HG02571 (cell line): ENCODE results near the gene CGB8.
"Not testable (repeated sequence)": the region's sequence is repeated elsewhere in the genome, so short reads cannot be mapped to it uniquely, and the experiment has no call there.

Source experiments
- ATAC-seq: cut with Tn5 transposase; IDR thresholded peaks from one replicate; pipeline ENCODE4 v1.9.1; 2021; ENCODE audit warnings: mild to moderate bottlenecking, moderate library complexity; ENCODE audit not compliant: unreplicated experiment

The CGB8 gene

DNA sequence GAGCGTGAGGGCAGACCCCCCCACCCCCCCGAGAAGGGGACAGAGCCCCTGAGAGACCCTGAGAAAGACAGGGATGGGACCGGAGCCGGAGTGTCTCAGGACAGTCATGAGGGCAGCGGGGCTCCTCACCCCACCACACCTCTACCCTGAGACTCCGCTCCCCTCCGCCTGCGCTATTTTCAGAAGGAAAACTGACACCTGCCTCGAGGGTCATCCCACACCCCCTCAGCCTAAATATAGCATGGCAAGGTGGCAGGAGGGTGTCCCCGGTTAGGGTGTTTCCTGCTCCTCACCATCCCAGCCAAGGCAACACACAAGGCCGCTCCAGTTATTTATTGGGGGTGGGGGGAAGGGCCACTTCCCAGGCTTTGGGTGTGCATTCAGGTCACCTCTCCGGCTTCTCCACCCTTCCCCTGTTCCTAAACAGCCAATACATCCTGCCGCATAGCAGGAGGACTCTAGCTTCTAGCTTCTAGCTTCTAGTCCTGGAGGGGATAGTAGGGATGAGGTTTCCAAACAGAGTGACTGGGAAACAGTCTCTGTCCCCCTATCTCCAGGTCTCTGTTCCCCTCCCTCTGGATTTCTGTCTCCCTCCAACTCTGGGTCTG is 17.1 kb upstream of the CGB8 start:
- ATAC-seq, result no peak

DNA sequence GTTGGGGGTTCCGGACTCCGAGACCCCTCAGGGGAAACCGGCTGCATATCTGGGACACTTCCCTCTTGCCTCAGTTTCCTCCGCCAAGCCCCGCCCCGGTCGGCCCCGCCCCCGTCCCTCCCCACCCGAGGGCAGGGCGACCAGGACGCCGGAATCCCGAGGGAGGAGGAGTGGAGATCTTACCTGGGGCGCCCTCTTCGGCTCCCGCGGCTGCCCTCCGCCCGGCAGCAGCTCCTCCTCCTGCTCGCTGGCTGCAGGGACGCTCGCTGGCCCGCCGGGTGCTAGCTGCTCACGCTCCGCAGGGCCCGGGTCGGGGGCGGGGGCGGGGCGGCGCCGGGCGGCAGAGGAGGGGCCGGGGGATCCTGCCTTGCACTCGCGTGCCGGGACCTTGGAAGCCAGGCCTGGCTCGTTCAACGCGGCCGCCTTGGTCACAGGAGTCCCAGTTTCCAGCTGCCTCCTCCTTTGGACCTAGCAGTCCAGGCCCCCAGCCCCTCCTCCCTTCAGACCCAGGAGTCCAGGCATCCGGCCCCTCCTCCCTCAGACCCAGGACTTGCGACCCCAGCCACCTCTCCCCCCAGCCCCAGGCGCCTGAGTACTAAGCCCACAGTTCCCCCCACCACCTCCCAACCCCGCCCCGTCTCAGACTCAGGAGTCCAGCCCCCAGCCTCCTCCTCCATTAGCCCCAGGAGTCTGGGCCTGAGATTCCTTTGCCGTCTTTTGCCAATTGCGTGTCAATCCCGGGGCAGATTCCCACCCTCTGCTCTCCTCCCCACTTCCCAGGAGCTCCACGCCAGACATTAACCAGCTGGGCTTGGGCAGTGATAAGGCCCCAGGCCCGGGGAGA is 16.1 kb upstream of the CGB8 start, which contains the start of gene NTF4:
Gene NTF4, minus strand, starts transcription at position 51 of the 844 bp plus-strand sequence. CDS start 2,821 bp downstream, outside the sequence.
- no peak for ATAC-seq

DNA sequence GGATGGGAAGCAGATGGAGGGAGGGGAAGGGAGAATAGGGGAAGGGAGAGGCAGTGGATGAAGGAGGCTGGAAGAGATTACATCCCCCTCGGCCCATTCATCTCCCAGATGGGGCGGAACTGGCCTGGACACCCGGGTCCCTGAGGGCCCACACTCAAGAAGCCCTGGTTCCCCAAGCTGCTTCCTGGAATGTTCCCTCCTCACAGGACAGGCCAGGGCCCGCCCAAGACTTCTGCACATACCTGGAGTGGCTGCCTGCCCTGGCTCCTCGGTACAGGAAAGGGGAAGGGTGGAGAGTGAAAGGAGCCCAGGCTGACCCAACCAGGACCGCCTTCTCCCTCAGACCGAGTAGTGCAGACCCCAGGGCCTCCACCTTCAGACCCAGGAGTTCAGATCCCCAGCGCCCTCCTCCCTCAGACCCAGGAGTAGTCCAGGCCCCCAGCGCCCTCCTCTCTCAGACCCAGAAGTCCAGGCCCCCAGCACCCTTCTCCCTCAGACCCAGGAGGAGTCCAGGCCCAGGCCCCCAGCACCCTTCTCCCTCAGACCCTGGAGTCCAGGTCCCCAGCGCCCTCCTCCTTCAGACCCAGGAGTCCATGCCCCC is 15.2 kb upstream of the CGB8 start:
- ATAC-seq, result no peak

DNA sequence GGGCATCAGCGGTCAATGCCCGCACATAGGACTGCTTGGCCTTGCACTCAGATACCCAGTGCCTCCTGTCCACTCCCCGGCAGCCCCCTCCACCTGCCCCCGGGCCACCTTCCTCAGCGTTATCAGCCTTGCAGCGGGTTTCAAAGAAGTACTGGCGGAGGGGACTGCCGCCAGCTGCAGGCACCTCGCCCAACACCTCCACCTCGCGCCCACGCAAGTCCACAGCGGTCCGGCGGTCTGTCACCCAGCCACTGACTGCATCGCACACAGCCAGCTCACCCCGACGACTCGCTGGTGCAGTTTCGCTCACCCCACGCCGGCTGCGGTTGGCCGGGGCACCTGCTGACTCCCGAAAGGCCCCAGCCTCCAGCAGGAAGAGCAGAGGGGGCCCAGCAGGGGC is 12.5 kb upstream of the CGB8 start:
- no peak for ATAC-seq

DNA sequence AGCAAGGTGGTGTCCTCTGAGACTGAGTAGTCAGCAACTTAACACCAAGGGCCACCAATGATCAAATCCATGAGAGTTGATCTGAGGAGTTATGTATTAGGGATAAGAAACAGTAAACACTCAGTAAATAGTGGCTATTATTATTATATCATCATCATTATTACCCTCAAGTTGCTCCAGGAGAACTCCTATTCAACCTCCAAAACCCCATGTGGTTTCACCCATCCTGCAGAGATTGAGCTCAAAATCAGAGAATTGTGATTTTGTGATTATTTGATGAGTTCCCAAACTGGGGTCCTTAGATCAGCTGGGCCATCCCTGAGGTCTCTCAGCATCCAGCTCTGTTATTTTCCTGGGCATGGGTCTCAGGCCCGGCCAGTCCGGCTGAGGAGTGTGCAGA is 12.1 kb upstream of the CGB8 start:
- no peak for ATAC-seq

DNA sequence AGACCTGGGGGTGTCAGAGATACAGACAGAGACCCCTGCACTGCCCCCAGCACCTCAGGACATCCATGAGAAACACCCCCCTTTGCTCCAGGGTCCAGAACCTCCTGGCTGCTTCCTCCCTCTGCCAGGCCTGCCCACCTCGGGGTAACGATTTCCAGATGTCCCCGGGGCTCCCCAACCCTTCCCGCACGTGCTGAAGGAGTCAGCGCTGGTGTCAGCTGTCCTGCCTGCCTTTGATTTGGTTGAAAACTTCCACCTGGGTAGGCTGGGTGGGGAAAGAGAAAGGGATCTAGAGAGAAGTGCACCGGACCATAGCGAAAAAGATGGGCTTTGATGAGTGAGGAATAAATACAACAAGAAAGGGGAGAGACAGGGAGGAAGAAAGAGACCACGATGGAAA is 10.1 kb upstream of the CGB8 start:
- no peak for ATAC-seq

DNA sequence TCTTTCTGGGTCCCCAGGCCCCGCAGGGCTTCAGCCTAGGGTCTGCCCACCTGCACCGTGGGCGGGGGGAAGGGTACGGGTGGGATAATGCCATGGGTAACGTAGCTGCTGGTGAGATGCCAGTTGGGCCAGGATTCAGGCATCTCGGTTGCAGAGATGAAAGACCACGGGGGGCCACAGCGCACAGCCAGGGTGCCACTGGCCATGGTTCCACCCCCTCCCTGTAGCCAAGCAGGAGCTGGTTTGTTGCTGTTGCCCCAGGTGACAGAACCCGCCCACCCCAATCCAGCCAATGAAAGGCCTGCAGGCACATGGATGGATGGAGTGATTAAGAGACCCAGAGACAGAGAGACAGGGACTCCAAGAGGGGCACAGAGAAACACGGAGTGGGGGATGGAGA is 9.7 kb upstream of the CGB8 start:
- ATAC-seq, result no peak

DNA sequence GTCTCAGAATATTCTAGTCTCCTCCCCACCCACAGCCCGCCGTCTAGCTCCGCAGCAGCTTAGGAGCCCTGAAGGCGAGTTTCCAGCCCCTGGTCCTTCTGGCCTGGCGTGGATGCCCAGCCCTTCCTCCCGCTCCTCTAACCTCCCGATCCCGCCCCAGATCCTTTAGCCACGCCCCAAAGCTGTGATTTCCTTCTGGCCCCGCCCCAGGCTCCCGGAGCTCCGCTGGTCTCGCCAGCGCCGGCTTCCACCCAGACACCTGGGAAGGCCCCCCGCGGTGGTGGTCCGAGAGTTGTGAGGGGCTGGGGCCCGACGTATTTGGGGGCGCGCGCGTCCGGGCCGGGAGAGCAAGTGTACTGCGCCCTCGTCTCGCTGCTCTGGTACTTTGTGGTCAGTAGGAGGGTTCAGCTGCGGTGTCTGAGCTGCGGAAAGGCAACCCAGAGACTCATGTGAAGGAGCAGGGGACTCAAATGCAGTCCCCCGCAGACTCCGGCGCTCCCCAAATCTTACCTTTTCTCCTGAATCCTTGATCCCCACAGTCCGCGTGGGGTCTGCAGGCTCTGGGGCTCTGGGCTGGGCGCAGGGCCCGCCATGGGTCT is 8.8 kb upstream of the CGB8 start, which contains the start of gene CGB7:
Gene CGB7, minus strand, starts transcription at position 114 of the 599 bp plus-strand sequence. CDS start 2,374 bp downstream, outside the sequence.
- no peak for ATAC-seq

DNA sequence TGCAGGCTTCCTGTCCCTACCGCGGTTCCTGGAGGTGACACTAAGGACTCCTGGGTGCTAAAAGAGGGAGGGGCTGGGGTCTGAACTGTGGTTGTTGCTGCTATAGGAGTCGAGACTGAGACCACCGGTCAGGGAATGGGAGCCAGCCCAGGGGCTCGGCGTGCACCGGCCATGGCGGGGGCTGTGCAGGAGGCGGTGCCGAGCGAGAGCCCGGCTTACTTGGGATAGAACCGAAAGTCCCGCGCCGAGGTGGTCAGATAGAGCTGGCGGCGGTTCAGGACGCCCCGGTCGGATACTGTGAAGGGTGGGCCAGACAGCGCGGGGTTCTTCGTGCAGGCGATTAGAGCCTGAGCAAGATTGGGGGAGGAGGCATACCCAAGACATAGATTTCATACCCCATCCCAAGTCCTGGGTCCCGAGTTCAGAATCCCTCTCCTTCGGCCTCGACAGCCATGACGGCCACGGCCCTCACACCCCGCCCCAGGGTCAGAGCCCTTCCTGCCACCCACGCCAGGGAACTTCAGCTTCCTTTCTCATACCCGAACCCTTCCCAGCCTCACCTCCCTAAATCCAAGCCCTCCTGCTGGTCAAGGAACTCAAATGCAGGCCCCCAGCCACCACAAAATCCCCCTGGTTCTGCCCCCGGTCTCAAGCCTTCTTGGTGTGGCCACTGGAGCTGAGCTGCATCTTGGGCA is 8.1 kb upstream of the CGB8 start:
- ATAC-seq, result not testable (repeated sequence)

DNA sequence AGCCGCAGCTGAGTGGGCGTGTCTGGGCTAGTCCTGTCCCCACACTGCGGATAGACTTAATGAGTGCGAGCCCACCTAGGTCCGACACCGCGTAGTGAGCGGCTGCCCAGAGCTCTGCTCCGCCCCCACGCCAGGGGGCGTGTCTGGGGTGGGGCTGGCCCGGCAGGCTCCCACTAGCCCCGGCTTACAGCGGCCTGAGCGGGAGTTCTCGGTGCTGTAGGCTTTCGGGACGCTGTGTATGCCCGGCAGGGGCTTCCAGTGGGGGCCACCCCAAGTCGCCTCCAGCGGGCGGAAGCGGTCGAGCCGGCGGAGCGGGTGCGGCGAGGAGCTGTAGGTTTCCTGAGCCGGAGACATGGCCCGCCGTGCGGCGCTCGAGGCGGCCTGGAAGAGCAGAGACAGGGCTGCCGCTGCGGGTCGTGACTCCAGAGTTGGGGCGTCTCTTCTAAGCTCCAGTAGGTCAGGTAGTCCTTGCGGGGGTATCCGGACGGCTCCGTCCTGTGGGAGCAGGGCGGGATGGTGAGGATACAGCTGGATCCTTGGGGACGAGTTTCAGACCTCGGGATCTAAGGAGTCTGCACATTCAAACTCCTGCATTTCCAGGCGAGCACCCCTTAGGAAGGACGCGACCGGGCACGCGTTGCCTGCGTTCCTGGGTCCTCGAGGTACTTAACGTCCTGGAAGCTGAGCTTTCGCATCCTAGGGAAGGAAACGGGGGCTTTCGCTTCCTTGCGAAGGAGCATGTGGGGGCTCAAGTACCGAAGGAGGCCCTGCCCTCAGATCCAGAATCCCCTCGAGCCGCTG is 7.4 kb upstream of the CGB8 start:
- no peak for ATAC-seq

DNA sequence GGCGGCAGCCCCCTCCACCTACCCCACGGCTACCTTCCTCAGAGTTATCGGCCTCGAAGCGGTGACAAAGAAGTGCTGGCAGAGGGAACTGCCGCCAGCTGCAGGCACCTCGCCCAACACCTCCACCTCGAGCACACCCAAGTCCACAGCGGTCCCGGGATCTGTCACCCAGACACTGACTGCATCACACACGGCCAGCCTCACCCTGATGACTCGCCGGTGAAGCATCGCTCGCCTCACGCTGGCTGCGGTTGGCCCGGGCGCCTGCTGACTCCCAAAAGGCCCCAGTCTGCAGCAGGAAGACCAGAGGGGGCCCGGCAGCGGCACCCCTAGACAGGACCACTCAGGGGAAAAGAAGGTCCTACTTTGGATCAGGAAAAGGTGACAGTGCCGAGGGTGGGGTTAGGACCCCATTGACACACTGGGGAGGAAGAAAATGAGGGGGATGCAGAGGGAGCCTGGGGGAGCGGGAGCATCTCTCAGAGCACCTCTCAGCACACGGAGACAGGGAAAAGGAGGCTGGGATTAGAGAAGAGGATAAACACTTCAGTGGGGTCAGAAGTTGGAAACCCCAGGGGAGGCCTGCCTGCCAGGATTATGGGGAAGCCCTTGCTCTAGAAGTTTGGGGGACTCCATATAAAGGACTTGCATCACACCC is 1.6 kb upstream of the CGB8 start:
- ATAC-seq, result not testable (repeated sequence)

DNA sequence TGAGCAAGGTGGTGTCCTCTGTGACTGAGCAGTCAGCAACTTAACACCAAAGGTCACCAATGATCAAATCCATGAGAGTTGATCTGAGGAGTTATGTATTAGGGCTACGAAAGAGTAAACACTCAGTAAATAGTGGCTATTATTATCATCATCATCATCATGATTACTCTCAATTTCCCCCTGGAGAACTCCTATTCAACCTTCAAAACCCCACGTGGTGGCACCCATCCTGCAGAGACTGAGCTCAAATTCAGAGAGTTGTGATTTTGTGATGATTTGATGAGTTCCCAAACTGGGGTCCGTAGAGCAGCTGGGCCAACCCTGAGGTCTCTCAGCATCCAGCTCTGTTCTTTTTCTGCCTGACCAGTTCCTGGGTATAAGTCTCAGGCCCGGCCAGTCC is 923 bp upstream of the CGB8 start:
- ATAC-seq, result not testable (repeated sequence)

DNA sequence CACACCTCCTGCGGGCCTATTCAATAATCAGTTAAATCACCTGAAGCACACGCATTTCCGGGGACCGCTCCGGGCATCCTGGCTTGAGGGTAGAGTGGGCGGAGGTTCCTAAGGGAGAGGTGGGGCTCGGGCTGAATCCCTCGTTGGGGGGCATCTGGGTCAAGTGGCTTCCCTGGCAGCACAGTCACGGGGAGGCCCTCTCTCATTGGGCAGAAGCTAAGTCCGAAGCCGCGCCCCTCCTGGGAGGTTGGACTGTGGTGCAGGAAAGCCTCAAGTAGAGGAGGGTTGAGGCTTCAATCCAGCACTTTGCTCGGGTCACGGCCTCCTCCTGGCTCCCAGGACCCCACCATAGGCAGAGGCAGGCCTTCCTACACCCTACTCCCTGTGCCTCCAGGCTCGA is 5.4 kb downstream of the CGB8 start, which contains the start of gene CGB5:
Gene CGB5, plus strand, starts transcription at position 301 of the 400 bp plus-strand sequence. CDS start 362 bp downstream, outside the sequence.
- not testable (repeated sequence) for ATAC-seq

DNA sequence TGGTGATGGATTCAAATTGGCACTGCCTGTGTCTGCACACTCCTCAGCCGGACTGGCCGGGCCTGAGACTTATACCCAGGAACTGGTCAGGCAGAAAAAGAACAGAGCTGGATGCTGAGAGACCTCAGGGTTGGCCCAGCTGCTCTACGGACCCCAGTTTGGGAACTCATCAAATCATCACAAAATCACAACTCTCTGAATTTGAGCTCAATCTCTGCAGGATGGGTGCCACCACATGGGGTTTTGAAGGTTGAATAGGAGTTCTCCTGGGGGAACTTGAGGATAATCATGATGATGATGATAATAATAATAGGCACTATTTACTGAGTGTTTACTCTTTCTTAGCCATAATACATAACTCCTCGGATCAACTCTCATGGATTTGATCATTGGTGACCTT is 6.2 kb downstream of the CGB8 start:
- not testable (repeated sequence) for ATAC-seq

DNA sequence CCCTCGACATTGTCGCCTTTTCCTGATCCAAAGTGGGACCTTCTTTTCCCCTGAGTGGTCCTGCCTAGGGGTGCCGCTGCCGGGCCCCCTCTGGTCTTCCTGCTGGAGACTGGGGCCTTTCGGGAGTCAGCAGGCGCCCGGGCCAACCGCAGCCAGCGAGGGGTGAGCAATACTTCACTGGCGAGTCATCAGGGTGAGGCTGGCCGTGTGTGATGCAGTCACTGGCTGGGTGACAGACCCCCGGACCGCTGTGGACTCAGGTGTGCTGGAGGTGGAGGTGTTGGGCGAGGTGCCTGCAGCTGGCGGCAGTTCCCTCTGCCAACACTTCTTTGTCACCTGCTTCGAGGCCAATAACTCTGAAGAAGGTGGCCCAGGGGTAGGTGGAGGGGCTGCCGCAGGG is 6.7 kb downstream of the CGB8 start:
- no peak for ATAC-seq

DNA sequence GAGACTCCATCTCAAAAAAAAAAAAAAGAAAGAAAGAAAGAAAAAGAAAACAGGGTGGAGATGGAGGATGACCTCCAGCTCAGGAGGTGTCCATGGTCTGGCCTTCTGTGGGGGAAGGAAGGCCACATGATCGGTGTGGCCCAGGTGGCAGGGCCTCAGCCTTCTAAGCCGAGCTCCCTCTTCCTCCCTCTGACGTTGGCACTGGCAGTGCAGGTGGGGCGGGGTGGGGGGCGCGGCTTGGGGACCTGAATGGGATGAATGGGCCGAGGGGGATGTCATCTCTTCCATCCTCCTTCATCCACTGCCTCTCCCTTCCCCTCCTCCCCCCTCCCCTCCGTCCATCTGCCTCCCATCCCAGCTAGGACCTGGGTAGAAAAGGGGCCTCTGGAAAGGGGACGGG is 9.2 kb downstream of the CGB8 start:
- ATAC-seq, result not testable (repeated sequence)

DNA sequence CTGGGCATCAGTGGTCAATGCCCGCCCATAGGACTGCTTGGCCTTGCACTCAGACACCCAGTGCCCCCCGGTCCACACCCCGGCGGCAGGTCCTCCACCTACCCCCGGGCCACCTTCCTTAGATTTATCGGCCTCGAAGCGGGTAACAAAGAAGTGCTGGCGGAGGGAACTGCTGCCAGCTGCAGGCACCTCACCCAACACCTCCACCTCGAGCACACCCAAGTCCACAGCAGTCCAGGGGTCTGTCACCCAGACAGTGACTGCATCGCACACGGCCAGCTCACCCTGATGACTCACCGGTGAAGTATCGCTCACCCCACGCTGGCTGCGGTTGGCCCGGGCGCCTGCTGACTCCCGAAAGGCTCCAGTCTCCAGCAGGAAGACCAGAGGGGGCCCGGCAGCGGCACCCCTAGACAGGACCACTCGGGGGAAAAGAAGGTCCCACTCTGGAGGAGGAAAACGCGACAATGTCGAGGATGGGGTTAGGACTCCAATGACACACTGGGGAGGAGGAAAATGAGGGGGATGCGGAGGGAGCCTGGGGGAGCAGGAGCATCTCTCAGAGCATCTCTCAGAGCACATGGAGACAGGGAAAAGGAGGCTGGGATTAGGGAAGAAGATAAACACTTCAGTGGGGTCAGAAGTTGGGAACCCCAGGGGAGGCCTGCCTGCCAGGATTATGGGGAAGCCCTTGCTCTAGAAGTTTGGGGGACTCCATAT is 10.2 kb downstream of the CGB8 start:
- not testable (repeated sequence) for ATAC-seq

DNA sequence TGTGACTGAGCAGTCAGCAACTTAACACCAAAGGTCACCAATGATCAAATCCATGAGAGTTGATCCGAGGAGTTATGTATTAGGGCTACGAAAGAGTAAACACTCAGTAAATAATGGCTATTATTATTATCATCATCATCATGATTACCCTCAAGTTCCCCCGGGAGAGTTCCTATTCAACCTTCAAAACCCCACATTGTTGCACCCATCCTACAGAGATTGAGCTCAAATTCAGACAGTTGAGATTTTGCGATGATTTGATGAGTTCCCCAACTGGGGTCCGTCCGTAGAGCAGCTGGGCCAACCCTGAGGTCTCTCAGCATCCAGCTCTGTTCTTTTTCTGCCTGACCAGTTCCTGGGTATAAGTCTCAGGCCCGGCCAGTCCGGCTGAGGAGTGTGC is 10.8 kb downstream of the CGB8 start:
- ATAC-seq, result not testable (repeated sequence)

DNA sequence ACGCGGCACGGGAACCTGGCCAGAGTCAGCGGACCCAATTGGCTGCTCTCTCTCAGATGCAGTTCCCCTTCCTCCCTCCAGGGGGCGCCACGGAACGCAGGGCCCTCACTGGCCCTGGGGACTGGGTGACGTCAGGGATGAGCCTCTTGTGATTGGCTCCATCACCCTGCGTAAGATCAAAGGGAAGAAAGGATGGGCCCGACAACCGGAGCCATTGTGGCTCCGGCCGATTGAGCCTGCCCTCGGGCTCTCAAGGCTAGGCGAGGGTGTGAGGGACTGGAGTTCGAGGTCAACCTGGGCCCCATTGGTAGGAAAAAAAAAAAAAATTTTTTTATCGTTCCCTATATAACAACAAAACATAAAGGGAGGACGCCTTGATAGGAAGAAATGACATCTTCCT is 12.1 kb downstream of the CGB8 start, which contains the start of gene CGB1:
Gene CGB1, minus strand, starts transcription at position 81 of the 400 bp plus-strand sequence. CDS start 184 bp downstream, outside the sequence.
- ATAC-seq, result not testable (repeated sequence)
